ENCODE results near the gene OR13A1.
"Not testable (repeated sequence)": the region's sequence is repeated elsewhere in the genome, so short reads cannot be mapped to it uniquely, and the experiment has no call there.

OR13A1 gene

DNA sequence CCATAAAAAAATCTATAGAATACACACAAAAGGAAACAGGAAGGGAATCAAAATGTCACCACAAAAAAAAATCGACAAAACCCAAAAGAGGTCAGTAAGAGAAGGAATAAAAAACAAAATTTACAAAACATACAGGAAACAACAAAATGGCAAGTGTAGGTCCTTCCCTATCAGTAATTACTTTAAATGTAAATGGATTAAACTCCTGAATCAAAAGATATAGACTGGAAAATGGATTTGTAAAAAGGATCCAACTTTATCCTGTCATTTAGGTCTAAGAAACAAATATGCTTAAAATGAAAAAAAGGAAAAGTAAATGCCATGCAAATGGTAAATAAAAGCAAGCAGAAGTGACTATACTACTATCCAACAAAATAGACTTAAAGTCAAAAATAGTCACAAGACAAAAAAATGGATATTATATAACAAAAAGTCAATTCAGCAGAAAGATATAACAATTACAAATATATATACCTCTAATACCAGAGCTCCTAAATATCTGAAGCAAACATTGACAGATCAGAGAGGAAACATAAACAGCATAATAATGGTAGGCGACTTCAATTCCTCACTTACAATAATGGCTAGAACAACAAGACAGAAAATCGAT lies 2.0 kb downstream of the OR13A1 start:
- ATAC-seq (no peak), DNase-seq (ENCODE audit: low spot score in 2 of 2) (no peak)
- H3K36me3 Mint-ChIP-seq: no peaks in the 10 kb centered on the region
- no peak overlapping the region for H3K27ac Mint-ChIP-seq
- H3K4me3 Mint-ChIP-seq: no peak overlapping the region
- H3K9me3 Mint-ChIP-seq: peaks cover 24% of the 10 kb centered on the region
- no peaks in the 10 kb centered on the region for H3K4me1 Mint-ChIP-seq

- no peaks in the 10 kb centered on the region for H3K4me1 Mint-ChIP-seq
- ATAC-seq: peak; percentile 26
- H3K36me3 Mint-ChIP-seq: no peaks in the 10 kb centered on the region
- no peak overlapping the region for H3K4me3 Mint-ChIP-seq
- no peak for DNase-seq (ENCODE audit: low spot score in 2 of 2)
- H3K27ac Mint-ChIP-seq: no peak overlapping the region
- H3K9me3 Mint-ChIP-seq: peaks cover 19% of the 10 kb centered on the region
These were observed 6.7 kb downstream of the OR13A1 start for GRCh38 chr10:45308707-45309106.

DNA sequence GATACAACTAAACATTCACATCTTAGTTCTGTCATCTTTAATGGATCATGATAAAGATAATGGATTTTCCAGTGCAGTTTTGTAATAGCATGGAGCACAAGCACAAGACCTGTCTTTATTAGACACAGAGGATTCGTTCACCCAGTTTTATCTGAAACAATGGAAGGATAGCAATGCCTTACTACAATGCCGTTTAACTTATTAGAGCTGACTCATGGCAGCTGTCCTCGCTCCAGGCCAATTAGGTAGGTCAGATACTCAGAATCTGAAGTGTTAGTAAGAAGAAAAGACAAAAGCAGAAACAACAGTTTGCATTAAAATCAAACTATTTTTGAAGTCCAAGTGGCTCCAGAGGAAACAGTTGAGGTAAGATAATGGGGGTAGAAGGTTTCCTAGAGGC lies 12.8 kb downstream of the OR13A1 start:
- Mint-ChIP-seq H3K27ac (no peak overlapping the region), H3K4me3 (no peak overlapping the region), H3K4me1 (no peaks in the 10 kb centered on the region), H3K9me3 (no peaks in the 10 kb centered on the region), H3K36me3 (no peaks in the 10 kb centered on the region)
- DNase-seq (ENCODE audit: low spot score in 2 of 2) (no peak), ATAC-seq (no peak)

DNA sequence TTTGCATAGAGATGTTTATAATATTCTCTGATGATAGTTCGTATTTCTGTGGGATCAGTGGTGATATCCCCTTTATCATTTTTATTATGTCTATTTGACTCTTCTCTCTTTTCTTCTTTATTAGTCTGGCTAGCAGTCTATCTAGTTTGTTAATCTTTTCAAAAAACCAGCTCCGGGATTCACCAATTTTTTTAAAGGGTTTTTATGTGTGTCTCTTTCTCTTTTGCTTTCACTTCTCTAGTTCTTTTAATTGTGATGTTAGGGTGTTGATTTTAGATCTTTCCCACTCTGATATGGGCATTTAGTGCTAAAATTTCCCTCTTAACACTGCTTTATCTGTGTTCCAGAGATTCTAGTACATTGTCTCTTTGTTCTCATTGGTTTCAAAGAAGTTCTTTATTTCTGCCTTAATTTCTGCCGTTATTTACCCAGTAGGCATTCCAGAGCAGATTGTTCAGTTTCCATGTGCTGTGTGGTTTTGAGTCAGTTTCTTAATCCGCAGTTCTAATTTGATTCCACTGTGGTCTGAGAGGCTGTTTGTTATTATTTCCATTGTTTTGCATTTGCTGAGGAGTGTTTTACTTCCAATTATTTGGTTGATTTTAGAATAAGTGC lies 17.0 kb downstream of the OR13A1 start:
- H3K4me3 Mint-ChIP-seq; H3K9me3 Mint-ChIP-seq; H3K27ac Mint-ChIP-seq; H3K36me3 Mint-ChIP-seq; DNase-seq (ENCODE audit: low spot score in 2 of 2); ATAC-seq: not testable (repeated sequence)
- H3K4me1 Mint-ChIP-seq: peaks cover 15% of the 10 kb centered on the region

DNA sequence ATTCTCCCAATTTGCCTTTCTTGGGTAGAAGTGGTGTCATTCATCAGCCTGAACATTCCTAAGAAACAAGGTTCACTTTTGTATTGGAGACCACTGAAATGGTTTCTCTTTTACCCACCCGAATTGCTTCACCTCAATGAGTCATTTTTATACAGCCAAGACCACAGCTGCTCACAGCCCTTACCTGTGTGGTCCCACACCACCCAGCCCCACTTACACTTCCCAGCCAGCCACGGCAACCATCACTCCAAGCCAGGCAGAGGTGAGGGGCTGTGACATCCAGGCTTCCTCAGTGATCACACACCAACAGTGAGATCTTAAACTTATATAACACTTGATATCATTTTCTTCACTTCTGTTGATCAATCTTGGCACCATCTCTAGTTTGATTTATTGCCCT lies 20.7 kb downstream of the OR13A1 start:
- H3K9me3 Mint-ChIP-seq: no peaks in the 10 kb centered on the region
- H3K27ac Mint-ChIP-seq: no peak overlapping the region
- ATAC-seq (peak; percentile 55), DNase-seq (ENCODE audit: low spot score in 2 of 2) (no peak)
- H3K4me3 Mint-ChIP-seq: no peak overlapping the region
- peaks cover 15% of the 10 kb centered on the region for H3K4me1 Mint-ChIP-seq
- no peaks in the 10 kb centered on the region for H3K36me3 Mint-ChIP-seq

DNA sequence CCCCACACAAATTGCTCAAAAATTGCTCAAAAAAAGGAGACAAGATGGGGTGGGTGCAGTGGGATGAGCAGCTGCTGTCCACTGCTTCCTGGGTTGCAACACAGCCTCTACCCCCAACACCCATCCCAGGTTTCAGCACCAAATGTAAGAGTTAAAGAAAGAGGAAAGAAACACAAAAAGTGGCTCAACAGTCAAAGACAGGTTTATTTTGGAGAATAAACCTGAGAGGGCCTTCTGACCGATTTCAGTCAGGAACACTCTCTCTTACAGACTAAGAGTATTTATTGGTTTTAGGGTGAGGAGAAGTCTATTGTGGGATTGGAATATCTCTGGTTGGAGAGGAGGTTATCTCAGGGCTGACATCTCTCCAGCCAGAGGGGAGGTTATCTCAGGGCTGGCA lies 28.4 kb downstream of the OR13A1 start:
- H3K4me1 Mint-ChIP-seq: no peaks in the 10 kb centered on the region
- peaks cover 3% of the 10 kb centered on the region for H3K9me3 Mint-ChIP-seq
- ATAC-seq: no peak
- no peak overlapping the region for H3K27ac Mint-ChIP-seq
- H3K36me3 Mint-ChIP-seq: no peaks in the 10 kb centered on the region
- no peak for DNase-seq (ENCODE audit: low spot score in 2 of 2)
- H3K4me3 Mint-ChIP-seq: no peak overlapping the region

GRCh38 chr10:45282061-45282460 lies 33.3 kb downstream of the OR13A1 start:
- no peak overlapping the region for H3K4me3 Mint-ChIP-seq
- H3K4me1 Mint-ChIP-seq: no peaks in the 10 kb centered on the region
- H3K9me3 Mint-ChIP-seq: peaks cover 3% of the 10 kb centered on the region
- DNase-seq (ENCODE audit: low spot score in 2 of 2) (no peak), ATAC-seq (no peak)
- no peak overlapping the region for H3K27ac Mint-ChIP-seq
- no peaks in the 10 kb centered on the region for H3K36me3 Mint-ChIP-seq

DNA sequence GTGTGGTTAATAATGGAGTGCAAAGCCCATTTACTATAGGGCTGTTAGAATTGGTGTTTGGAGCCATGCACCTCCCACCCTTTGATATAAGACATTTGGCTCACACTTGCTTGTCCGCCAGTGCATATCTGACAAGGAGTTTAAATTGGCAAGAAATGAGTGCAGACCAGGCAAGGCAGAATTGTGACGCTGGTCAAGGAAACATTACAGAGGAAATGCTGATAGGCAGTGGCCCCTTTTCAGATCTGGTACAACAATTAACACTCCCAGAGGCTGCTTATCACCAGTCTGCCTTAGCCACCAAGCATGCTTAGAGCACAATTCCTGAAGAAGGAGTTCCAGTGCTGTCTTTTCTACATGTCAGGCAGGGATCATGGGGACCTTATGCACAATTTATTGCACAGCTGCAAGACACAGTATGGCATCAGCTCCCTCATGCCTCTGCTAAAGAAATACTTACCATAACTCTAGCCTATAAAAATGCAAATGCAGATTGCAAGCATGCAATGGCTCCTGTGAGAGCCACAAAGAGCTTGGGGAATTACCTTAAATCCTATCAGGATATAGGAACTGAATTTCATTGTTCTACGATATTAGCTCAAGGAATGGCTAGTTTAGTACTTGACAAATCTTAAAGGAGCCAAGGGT lies 35.2 kb downstream of the OR13A1 start:
- DNase-seq (ENCODE audit: low spot score in 2 of 2): no peak
- no peak overlapping the region for H3K27ac Mint-ChIP-seq
- H3K36me3 Mint-ChIP-seq: no peaks in the 10 kb centered on the region
- H3K4me1 Mint-ChIP-seq: no peaks in the 10 kb centered on the region
- no peak overlapping the region for H3K4me3 Mint-ChIP-seq
- no peaks in the 10 kb centered on the region for H3K9me3 Mint-ChIP-seq
- no peak for ATAC-seq

DNA sequence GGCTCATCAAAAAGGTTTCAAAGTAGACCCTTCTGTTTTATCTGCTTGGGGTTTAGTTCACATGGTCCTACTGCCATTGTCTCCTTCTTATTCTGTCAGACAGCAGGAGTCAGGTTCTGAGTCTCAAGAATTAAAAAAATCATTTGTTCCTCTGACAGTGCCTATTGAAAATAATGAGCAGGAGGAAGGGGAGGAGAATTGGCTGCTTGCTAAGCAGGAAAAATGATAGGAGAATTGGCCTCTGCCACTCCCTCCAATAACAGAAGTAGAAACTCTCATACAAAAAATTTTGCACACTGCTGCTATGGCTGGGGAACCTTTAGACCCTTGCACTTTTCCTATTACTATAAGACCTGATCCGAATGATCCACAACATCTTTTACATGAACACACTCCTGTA lies 35.7 kb downstream of the OR13A1 start:
- Mint-ChIP-seq H3K27ac (no peak overlapping the region), H3K9me3 (no peaks in the 10 kb centered on the region), H3K36me3 (no peaks in the 10 kb centered on the region), H3K4me3 (no peak overlapping the region), H3K4me1 (no peaks in the 10 kb centered on the region)
- DNase-seq (ENCODE audit: low spot score in 2 of 2) (no peak), ATAC-seq (no peak)

GRCh38 chr10:45278860-45279498 lies 36.4 kb downstream of the OR13A1 start:
- Mint-ChIP-seq H3K27ac (no peak overlapping the region), H3K36me3 (no peaks in the 10 kb centered on the region), H3K4me1 (no peaks in the 10 kb centered on the region), H3K9me3 (no peaks in the 10 kb centered on the region), H3K4me3 (no peak overlapping the region)
- no peak for ATAC-seq
- no peak for DNase-seq (ENCODE audit: low spot score in 2 of 2)

DNA sequence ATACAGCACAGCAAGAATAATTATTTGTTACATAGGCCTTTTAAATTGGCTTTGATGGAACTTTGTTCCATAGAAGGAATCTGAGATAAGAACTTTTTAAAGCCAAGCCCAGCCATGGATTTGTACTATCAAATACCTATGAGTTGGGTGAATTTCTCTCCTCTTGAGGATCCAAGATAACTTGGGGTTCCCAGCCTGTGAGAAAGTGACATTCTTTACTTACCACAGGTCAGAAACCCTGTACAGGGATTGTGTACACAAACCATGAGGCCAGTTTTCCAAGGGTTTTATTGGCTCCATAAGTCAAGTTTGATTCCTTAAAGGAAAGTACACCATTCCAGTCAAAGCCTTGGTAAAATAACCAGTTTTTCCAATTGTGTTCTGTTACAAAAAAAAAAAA lies 39.3 kb downstream of the OR13A1 start:
- not testable (repeated sequence) for H3K4me3 Mint-ChIP-seq; H3K9me3 Mint-ChIP-seq; DNase-seq (ENCODE audit: low spot score in 2 of 2); H3K4me1 Mint-ChIP-seq; H3K36me3 Mint-ChIP-seq; H3K27ac Mint-ChIP-seq; ATAC-seq

DNA sequence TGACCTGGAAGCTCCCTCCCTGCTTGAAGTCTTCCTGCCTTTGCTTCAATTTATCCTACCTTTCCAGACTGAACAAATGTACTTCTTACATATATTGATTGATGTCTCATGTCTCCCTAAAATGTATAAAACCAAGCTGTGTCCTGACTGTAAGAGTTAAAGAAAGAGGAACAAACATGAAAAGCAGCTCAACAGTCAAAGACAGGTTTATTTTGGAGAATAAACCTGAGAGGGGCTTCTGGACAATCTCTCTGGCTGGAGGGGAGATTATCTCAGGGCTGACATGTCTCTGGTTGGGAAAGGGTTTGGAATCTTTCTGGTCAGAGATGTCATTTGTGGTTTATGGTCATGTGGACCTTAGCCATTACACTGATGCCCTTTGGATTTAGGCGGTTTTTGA lies 41.0 kb downstream of the OR13A1 start:
- H3K4me1 Mint-ChIP-seq: no peaks in the 10 kb centered on the region
- ATAC-seq (no peak), DNase-seq (ENCODE audit: low spot score in 2 of 2) (no peak)
- no peaks in the 10 kb centered on the region for H3K9me3 Mint-ChIP-seq
- H3K4me3 Mint-ChIP-seq: no peak overlapping the region
- H3K27ac Mint-ChIP-seq: no peak overlapping the region
- no peaks in the 10 kb centered on the region for H3K36me3 Mint-ChIP-seq

- ATAC-seq: not testable (repeated sequence)
These were observed 47.6 kb downstream of the OR13A1 start for GRCh38 chr10:45267777-45268176.

GRCh38 chr10:45265996-45266395 lies 49.4 kb downstream of the OR13A1 start:
- no peak overlapping the region for H3K4me3 Mint-ChIP-seq
- ATAC-seq (no peak), DNase-seq (ENCODE audit: low spot score in 2 of 2) (no peak)
- H3K36me3 Mint-ChIP-seq: no peaks in the 10 kb centered on the region
- H3K27ac Mint-ChIP-seq: no peak overlapping the region
- H3K9me3 Mint-ChIP-seq: no peaks in the 10 kb centered on the region
- H3K4me1 Mint-ChIP-seq: no peaks in the 10 kb centered on the region

More at GRCh38 chr10:45267777-45268176, 47.6 kb downstream of the OR13A1 start:
- not testable (repeated sequence) for DNase-seq (ENCODE audit: low spot score in 2 of 2); H3K4me1 Mint-ChIP-seq; H3K27ac Mint-ChIP-seq; H3K36me3 Mint-ChIP-seq; H3K9me3 Mint-ChIP-seq; H3K4me3 Mint-ChIP-seq

GRCh38 chr10:45261946-45262345 lies 53.5 kb downstream of the OR13A1 start:
- H3K4me3 Mint-ChIP-seq: no peak overlapping the region
- no peak for ATAC-seq
- no peaks in the 10 kb centered on the region for H3K36me3 Mint-ChIP-seq
- H3K9me3 Mint-ChIP-seq: no peaks in the 10 kb centered on the region
- no peak for DNase-seq (ENCODE audit: low spot score in 2 of 2)
- H3K27ac Mint-ChIP-seq: no peak overlapping the region
- H3K4me1 Mint-ChIP-seq: no peaks in the 10 kb centered on the region

DNA sequence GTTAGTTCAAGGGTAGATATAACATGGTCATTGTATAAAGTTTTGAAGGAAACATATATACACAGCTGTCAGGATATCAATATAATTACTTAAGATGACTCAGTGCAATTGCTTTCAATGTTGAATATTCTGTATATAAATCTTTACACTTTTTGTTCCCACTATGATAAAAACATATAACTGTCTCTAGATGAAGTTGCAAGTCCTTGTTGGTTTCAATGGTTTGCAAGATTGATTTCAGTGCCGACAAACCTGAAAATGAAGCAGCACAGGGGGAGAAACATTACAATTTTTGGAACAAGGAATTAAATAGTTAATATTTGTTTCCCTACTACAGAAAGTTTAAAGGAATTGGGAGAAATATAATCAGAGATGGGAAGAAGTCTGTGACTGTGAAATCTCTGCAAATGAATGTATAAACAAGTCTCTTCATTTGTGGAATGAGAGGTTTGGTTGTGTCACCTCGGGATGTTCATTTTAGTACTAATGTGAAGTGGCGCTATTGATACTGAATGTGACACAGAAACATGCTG lies 54.1 kb downstream of the OR13A1 start:
- no peak for ATAC-seq
- H3K4me1 Mint-ChIP-seq: no peaks in the 10 kb centered on the region
- H3K27ac Mint-ChIP-seq: no peak overlapping the region
- H3K36me3 Mint-ChIP-seq: no peaks in the 10 kb centered on the region
- no peaks in the 10 kb centered on the region for H3K9me3 Mint-ChIP-seq
- DNase-seq (ENCODE audit: low spot score in 2 of 2): no peak
- H3K4me3 Mint-ChIP-seq: no peak overlapping the region

Data from stimulated activated effector memory CD8-positive, alpha-beta T cell treated with anti-CD3 and anti-CD28 coated beads, Interleukin-12 subunit alpha, Interleukin-12 subunit beta, amount 100 ng/mL, for 72 hours (primary cell).